HFFc6 (cell line): ENCODE measurements around the gene INSIG2. TPM values are rescaled to one million over a fixed set of nuclear protein-coding genes. Genes with fewer than 3 reads are reported as not detected.

Source experiments
- DNase-seq: peaks from one replicate; pipeline ENCODE4 v3.0.0-alpha.2; 2018
- H3K27ac Mint-ChIP-seq: 2 replicates; pipeline ENCODE4 v1.8.0; 2020; ENCODE audit warnings: mild to moderate bottlenecking, mixed read lengths
- H3K27me3 Mint-ChIP-seq: 2 replicates; pipeline ENCODE4 v1.8.0; 2021; ENCODE audit warnings: mild to moderate bottlenecking, moderate library complexity, mixed read lengths; ENCODE audit not compliant: insufficient read depth
- H3K36me3 Mint-ChIP-seq: 2 replicates; pipeline ENCODE4 v1.8.0; 2021; ENCODE audit warnings: low read depth, mixed read lengths
- H3K4me1 Mint-ChIP-seq: 2 replicates; pipeline ENCODE4 v1.8.0; 2020; ENCODE audit warnings: low read depth, mixed read lengths
- H3K4me3 Mint-ChIP-seq: 2 replicates; pipeline ENCODE4 v1.8.0; 2020; ENCODE audit warnings: mild to moderate bottlenecking, moderate library complexity, mixed read lengths
- H3K9me3 Mint-ChIP-seq: 2 replicates; pipeline ENCODE4 v1.8.0; 2020; ENCODE audit warnings: mild to moderate bottlenecking, mixed read lengths
- total RNA-seq, 6 experiments: library from RNA; stranded (reverse); fragmentation: NEBNext Ultra II Directional; extraction: Animal tissue kit (Norgen Biotek cat#: 25700); gene quantifications; 2 replicates in 1 of 6; 3 replicates in 5 of 6; pipeline ENCODE4 v1.2.3, GENCODE V29; 2021
- TF ChIP-seq, protein P1 (sequence below): fragments of 200-600 bp; sonication (generic); IDR thresholded peaks from 2 replicates; pipeline ENCODE4 v1.5.0; 2021; ENCODE audit warnings: antibody characterized with exemption, mild to moderate bottlenecking

INSIG2 gene
- total RNA-seq, 6 experiments from 2014 or later = 9.6 to 12.2 (median 10.1) TPM

DNA sequence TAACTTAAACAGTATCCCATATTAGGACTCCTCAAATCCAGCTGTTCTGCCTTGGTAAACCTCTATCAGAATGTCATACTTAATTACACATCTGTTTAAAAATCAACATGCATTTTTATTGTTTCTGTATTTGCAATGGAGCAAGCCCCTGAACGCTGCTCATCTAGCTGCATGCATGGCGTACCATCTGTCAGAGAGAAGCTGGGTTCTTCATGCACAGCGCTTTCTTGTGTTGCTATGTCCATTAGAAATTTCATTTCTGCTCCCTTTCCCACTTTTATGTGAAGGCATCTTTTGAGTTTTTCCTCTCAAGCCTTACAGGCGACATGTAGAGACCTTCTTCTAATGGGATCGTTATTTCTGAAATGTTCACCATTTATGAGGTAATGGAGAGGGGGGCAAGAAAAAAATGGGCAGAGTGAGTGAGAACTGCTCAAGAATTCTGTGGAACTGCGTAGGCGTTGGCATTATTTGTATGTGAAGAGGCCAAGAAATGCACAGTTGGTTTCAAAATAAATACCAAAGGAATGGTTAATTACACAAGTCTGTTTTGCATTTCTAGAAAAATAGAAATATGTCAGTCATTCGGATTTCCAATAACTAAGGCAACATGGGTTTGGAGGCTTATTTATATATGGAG lies 31.6 kb downstream of the INSIG2 start:
- Mint-ChIP-seq H3K4me3 (no peak overlapping the region), H3K9me3 (no peaks in the 10 kb centered on the region), H3K4me1 (peaks cover 28% of the 10 kb centered on the region), H3K27me3 (peaks cover 6% of the 10 kb centered on the region), H3K36me3 (no peaks in the 10 kb centered on the region), H3K27ac (no peak overlapping the region)
- no peak for DNase-seq
- TF ChIP-seq, protein P1, sequence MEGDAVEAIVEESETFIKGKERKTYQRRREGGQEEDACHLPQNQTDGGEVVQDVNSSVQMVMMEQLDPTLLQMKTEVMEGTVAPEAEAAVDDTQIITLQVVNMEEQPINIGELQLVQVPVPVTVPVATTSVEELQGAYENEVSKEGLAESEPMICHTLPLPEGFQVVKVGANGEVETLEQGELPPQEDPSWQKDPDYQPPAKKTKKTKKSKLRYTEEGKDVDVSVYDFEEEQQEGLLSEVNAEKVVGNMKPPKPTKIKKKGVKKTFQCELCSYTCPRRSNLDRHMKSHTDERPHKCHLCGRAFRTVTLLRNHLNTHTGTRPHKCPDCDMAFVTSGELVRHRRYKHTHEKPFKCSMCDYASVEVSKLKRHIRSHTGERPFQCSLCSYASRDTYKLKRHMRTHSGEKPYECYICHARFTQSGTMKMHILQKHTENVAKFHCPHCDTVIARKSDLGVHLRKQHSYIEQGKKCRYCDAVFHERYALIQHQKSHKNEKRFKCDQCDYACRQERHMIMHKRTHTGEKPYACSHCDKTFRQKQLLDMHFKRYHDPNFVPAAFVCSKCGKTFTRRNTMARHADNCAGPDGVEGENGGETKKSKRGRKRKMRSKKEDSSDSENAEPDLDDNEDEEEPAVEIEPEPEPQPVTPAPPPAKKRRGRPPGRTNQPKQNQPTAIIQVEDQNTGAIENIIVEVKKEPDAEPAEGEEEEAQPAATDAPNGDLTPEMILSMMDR = no peak

DNA sequence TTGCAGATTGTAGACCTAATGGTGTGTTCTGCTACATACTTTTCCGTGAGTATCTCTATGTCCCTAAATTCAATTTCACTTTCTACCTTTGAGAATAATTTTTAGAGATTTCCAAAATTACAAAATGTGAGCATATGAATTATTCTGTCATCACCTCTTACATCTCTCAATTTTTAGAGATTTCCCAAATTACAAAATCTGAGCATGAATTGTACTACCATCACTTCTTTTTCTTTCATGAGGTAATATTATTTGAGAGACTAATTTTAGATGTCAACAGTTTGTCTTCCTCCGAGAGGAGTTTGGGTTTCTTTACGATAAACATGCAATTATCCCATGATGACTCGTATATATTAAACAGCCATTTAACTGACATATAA lies 32.1 kb downstream of the INSIG2 start:
- H3K4me1 Mint-ChIP-seq = peaks cover 28% of the 10 kb centered on the region
- TF ChIP-seq, protein P1 = no peak
- H3K27ac Mint-ChIP-seq = no peak overlapping the region
- no peak for DNase-seq
- H3K36me3 Mint-ChIP-seq = no peaks in the 10 kb centered on the region
- no peak overlapping the region for H3K4me3 Mint-ChIP-seq
- H3K9me3 Mint-ChIP-seq = no peaks in the 10 kb centered on the region
- H3K27me3 Mint-ChIP-seq = peaks cover 6% of the 10 kb centered on the region

DNA sequence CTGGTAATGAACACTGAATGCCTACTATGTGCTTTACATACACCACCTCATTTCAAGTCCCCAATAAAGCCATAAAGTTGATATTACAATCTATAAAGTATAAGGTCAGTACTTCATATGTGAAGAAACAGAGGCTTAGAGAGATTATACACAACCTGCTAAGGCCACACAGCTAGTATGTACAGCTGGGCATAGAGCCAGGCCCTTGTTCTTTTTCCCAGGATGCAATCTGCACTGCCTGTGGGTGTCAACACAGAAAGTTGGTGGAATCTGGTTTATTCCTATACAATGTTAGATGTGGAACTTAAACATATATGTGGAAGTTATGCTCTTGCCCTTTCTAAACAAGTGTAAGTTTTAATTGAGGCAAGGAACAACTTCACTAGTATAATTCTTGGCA lies 32.8 kb downstream of the INSIG2 start:
- H3K36me3 Mint-ChIP-seq = no peaks in the 10 kb centered on the region
- H3K4me3 Mint-ChIP-seq = no peak overlapping the region
- TF ChIP-seq, protein P1 = no peak
- H3K9me3 Mint-ChIP-seq = no peaks in the 10 kb centered on the region
- no peak overlapping the region for H3K27ac Mint-ChIP-seq
- no peak for DNase-seq
- H3K4me1 Mint-ChIP-seq = peaks cover 28% of the 10 kb centered on the region
- peaks cover 6% of the 10 kb centered on the region for H3K27me3 Mint-ChIP-seq

DNA sequence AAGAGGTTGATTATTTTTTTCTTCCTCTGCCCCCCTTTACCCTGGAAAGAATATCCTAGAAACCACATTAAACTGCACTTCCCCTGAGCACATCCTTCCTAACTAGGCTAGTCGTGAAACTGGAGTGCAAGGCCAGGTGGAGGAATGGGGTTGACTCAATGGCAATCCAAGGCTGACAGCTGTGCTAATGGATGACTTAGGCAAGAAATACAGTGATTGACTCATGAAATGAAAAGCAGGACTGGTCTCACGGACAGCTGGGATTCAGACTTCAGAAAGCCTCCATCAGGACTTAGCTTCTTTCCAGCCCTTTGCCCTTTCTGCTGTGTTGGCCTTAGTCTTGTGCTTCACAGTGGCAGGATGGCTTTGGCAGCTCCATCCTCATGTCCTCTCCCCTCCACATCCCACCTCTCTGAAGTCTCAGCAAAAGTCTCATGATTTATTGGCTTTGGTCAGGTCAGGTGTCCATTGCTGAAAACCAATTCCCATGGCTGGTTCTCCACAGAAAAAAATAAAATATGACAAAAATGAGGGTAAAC lies 33.8 kb downstream of the INSIG2 start:
- no peaks in the 10 kb centered on the region for H3K9me3 Mint-ChIP-seq
- no peaks in the 10 kb centered on the region for H3K36me3 Mint-ChIP-seq
- H3K4me3 Mint-ChIP-seq = no peak overlapping the region
- peaks cover 28% of the 10 kb centered on the region for H3K4me1 Mint-ChIP-seq
- no peak overlapping the region for H3K27ac Mint-ChIP-seq
- peaks cover 11% of the 10 kb centered on the region for H3K27me3 Mint-ChIP-seq
- TF ChIP-seq, protein P1 = no peak
- DNase-seq = no peak

DNA sequence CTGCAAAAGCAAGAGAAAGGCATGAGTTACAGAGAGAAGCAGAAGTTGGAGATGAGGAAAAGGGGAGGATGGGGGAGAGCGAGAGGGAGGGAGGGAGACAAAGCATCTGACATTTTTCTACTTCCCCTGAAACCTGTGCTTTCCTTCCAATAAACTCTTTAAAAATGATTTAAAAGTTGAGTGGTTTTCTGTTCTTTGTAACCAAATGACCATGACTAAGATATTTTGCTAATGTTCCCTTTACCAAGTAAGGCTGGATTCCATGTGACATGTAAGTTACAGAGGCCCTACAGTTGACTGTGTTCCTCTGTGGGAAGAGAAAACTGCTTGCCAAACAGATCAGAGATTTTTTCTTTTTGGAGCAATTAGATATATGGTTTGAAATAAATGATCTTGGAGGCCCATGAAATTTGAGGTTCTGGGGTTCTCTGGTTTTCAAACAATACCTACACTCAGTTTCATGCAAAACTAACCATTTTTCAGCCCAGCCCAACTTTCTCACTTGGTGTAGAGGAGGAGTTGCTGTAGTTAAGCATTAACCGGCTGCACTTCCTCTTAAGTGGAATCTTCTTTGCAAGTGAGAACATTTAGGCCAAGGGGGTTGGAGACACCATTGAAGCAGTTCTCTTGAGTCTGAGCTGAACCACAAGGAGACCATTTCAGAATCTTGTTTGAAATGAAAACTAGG lies 34.5 kb downstream of the INSIG2 start:
- TF ChIP-seq, protein P1 = no peak
- DNase-seq = no peak
- H3K27ac Mint-ChIP-seq = peak overlapping the region; percentile 75; the same call in 1 of the 2 replicates
- no peaks in the 10 kb centered on the region for H3K36me3 Mint-ChIP-seq
- H3K4me3 Mint-ChIP-seq = no peak overlapping the region
- no peaks in the 10 kb centered on the region for H3K9me3 Mint-ChIP-seq
- peaks cover 28% of the 10 kb centered on the region for H3K4me1 Mint-ChIP-seq
- peaks cover 11% of the 10 kb centered on the region for H3K27me3 Mint-ChIP-seq
